NCI-H128 (cell line): ENCODE results near the gene SLC10A4.

ENCODE experiments used
- DNase-seq: peaks from one replicate; lab custom pipeline; 2025; ENCODE audit not compliant: unreplicated experiment; lab: John Stamatoyannopoulos, UW

Gene SLC10A4

DNA sequence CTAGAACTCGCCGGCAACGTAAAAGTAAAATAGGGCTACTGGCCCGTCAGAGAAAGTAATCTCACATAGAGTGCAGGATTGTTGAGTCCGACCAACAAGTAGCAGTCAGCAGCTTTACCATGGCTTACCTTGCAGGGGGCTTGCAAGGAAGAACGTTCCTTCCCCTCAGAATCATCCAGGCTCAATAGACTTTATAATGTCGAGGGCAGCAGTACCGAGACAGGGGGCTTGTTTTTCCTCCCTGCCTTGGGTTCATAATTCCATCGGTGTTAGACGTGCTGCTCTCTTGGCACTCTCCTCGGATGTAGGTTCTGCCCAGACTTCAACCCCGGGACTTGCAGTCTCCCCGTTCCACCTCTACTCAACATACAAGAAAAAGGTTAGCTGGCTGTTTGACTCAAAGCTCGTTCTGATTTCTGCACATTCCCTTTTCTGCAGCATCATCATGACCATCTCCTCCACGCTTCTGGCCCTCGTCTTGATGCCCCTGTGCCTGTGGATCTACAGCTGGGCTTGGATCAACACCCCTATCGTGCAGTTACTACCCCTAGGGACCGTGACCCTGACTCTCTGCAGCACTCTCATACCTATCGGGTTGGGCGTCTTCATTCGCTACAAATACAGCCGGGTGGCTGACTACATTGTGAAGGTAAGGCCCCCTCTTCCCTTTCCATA is 1.5 kb downstream of the SLC10A4 start:
- DNase-seq, result no peak

DNA sequence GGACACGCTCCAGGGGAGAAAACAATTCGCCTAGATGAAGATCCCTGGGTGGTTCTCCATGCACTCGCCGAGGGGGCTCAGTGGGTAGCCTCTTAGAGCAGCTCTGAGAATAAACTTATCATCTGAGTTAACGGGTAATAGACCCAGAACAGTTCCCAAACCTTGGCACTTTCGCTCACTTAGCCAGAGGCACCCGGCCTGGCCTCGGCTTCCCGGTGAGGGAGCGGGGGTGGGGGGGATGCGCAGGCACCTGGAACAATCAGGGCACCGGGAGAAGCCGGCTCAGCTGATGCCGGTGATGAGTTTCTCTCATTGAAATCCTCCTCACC is 6.5 kb downstream of the SLC10A4 start:
- DNase-seq, result no peak

DNA sequence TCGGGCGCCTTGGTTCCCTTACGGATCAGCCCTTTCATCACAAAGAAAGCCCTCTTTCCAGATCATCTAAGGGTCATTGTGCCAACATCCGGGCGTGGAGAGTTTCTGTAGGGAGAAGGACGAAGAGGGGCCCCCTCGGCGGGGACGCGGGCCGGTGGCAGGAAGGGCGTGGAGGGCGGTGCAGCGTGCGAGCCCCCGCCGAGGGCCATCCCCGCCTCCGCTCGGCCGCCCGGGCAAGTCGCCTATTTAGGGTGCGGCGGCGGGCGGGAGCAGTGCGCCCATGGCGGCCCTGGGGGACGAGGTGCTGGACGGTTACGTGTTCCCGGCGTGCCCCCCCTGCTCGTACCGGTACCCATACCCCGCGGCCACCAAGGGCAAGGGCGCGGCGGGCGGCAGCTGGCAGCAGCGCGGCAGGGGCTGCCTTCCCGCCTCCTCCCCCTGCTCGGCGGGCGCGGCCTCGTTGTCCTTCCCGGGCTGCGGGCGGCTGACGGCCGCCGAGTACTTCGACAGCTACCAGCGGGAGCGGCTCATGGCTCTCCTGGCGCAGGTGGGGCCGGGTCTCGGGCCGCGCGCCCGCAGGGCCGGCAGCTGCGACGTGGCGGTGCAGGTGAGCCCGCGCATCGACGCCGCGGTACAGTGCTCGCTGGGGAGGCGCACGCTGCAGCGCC is 7.0 kb downstream of the SLC10A4 start, which contains the start of gene ZAR1:
Gene ZAR1 (plus strand): TSS at position 241 of the 668 bp plus-strand sequence. CDS start 40 bp downstream, at position 281.
- no peak for DNase-seq

DNA sequence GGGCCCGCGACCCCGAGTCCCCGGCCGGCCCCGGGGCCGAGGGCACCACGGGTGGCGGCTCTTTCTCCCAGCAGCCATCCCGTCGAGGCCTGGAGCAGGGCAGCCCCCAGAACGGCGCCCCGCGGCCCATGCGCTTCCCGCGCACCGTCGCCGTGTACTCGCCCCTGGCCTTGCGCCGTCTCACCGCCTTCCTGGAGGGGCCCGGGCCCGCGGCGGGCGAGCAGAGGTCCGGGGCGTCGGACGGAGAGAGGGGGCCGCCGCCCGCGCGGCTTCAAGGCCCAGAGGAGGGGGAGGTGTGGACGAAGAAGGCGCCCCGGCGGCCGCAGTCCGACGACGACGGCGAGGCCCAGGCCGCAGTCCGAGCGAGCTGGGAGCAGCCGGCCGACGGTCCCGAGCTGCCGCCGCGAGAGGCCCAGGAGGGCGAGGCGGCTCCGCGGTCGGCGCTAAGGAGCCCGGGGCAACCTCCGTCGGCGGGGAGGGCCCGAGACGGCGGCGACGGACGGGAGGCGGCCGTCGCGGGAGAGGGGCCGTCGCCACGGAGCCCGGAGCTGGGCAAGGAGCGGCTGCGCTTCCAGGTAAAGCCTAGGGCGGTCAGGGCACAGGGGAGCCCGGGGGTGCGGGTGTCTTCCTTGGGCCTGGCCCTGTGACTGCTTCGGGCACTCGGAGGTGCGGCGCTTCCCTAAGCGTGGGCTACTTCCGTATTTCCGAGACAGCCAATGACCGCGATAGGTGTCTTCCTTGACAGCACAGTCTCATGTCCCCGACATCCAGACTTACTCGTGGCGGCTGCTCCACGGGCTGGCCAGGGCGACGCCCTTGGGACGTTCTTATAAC is 7.8 kb downstream of the SLC10A4 start:
- DNase-seq, result no peak

DNA sequence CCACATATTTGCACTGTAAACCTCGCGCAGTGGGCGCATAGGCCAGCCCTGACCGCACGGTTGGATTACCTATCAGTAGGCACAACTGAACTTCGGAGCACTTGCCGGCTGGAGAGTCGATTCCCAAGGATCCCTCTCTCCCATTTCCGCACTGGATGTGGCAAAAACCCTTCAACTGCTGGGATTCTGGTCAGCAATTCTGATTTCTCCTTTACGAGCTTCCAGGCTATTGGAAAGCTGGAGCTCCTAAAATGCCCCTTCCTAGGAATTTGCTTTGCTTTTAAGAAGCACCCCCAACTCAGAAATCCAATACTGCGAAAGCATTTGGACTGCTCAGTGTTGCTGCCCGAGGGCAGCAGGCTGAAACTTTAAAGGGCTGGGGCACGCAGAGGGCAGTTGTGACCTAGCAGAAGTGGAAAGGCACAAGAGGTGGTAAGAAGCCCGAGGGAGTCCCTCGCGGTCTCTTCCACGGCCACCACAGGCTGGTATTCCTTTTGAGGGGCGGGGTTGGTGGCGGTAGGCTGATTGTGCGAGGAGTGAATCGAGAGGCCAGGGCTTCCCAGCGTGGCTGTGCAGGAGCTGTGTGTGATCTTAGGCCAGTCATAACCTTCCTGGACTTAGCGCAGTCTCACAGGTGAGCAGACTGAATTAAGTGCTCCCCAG is 8.5 kb downstream of the SLC10A4 start:
- DNase-seq, result no peak

DNA sequence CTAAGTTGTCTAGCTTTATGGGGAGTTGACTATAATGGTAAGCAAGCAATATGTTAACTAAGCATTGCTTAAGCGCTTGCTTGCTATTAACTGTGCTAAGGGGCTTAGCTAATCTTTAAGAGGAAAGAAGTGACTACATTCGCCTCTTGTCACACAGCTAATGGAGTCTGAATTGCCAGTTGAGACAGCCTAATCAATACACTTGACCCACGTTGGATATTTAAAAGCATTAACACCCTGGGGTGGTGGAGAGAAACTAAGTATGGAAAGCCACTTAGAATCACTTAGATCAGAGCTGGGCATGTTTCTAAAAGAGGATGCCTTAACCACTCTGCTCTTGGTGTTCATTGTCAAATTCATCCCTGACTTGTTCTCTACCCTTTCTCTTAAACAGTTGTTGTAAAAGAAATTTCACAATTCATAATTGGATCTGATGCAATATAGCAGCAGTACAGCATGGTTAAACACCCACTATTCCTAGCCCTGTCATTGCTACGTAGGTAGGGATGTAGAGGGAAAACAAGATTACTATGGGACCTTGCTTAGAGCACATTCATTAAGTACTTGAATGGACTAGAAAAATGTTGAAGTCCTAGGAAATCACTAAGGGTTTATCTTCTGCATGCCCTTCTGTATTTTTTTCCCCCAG is 10.4 kb downstream of the SLC10A4 start:
- DNase-seq, result peak; percentile 63

DNA sequence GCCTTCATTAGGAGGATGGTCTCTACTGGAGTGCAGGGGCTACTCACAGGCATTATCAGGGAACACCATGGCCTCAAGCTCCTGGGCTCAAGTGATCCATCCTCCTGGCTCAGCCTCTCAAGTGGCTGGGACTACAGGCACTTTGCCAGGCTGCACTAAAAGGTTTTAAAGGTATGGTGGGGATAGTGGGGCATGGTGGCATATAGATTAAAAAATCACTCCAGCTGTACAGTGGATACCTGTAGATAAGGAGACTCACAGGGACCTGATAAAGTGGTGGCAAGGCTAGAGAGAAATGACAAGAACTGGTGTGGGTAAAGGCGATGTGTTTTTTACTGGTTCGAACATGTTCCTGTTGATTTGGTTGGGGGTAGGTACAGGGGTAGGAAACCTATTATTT is 12.8 kb downstream of the SLC10A4 start:
- DNase-seq, result no peak

DNA sequence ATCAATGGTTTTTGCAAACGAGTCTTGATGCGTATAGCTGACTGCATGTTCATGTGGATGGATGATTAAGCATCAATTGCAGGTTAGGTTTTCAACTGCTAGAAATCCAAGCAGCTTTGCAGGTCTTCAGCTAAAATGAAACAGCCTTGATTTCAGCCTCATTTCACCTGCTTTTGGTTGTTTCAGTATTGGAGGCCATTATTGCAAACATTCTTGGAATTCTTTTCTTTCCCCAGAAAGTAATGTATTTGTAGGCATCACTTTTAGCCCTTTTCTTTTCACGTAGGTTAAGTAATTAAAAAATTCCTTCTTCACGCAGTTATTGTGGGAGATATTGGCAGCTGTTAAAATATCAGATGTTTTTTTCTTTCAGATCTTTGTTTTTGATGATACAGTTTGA is 15.8 kb downstream of the SLC10A4 start:
- no peak for DNase-seq

DNA sequence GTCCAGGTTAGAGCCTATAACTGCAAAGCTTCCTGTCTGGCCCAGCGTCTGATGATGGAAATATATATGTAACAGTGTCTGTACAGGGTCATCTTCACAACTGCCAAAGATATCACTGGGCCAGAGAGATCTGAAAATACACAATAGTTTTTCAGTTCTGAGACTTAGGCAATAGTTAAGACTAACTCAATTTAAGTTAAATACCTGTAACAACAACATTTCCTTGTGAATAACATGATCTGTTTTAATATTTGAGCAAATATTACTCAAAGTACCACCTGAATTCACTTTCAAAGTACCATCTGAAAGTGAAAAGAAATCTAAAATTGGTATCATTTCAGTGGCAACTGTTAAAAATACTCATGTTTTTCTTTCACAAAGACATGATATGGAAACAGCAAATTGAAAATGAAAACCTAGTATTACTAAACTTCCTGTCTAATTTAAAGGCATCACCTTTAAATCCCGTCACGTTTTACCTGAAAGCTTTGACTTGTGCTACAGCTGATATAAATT is 16.5 kb downstream of the SLC10A4 start:
- DNase-seq, result no peak

DNA sequence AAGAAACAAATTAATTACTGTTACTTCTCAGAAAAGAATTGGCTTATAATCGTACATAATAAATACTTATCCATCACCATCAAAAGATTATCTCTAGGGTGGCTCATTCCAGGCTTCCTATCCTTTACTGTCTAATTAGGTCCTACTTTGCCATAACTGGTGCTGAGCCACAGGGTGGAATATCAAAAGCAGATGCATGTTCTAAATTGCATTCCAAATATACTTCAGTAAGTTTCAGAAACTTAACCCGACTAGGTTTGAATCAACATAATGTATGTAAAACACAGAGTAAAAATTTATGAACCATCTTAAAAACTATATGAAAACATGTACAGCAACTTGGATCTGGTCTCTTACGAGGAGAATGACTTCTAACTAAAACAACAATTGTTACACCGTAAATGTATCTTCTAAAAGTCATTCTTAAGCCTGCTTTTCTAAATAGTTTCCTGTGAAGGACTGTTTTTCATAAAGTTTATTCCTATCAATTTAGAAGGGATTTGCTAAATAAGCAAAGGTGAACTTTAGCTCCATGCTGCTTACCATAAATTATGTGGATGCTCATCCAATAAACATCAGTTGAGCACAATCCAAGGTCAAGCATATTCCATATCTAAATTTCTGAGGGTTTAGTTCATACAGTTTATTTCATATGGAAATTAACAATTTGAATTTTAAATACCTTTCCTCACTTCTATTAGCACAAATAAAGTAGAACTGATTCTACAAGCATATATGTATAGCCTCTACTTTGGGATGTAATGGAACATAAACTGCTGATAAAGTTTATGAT is 20.3 kb downstream of the SLC10A4 start:
- no peak for DNase-seq

DNA sequence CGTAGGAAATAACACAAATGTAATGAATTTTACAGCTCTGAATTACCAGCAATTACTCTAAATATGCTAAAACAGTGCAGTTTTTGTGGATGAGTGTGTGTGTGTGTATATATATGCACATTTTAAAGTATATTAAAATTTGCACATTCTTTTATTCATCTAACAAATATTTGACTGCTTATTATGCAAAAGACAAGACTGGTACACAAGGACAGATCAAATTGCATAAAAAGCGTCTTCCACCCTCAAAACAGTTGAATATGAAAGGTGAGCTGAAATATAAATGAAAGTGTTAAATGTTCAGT is 20.8 kb downstream of the SLC10A4 start:
- DNase-seq, result no peak

DNA sequence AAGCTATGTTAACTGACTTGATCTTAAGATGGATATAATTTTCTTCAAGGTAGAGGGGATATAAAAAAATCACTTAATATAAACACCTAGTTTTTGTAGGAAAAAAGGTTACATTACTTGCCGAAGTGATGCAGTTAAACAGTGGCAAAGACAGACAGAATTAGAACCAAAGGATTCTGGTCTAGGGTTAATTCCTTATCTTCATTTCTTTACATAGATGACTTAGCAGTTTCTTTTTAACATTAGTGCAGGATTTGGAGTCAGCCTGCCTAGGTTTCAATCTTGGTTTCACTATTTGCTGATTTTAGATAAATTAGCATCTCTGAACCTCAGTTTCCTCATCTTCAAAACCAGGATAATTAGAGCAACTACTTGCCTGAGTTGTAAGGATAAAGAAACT is 21.2 kb downstream of the SLC10A4 start:
- DNase-seq, result no peak

DNA sequence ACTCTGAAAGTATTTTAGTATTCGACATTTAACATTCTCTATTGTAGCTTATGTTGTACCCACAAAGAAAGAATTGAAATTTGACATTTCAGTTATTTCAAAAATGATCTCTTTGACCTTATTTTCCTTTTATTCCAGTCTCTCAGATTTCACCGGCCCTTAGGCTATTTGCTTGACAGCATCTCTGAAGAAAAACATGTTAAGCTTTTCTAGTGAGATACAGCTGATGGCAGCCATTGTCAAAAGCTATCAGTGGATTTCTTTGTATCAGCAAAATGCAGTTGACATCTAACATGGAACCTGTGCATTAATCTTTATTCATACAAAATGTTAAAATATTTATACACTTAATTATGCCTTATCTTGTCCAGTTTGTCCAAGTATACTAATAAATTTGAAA is 23.6 kb downstream of the SLC10A4 start:
- DNase-seq, result no peak

DNA sequence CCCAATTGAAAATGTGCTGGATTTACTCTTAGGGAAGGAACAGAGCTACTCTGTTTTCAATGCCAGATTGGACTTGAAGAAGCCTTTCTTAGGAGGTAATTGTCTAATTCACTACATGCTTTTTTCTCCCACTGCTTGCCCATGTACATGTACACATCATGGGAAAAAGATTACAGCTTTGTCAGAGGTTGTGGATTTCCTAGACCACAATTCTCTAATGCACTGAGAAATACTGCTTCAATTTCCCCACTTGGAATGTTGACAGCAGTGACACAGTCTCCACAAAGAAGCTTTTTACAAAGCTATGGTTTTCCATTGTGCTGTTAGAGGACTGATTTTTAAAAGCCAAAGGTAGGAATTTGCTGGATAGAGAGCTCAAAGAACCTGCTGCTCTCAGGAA is 26.4 kb downstream of the SLC10A4 start:
- DNase-seq, result no peak

DNA sequence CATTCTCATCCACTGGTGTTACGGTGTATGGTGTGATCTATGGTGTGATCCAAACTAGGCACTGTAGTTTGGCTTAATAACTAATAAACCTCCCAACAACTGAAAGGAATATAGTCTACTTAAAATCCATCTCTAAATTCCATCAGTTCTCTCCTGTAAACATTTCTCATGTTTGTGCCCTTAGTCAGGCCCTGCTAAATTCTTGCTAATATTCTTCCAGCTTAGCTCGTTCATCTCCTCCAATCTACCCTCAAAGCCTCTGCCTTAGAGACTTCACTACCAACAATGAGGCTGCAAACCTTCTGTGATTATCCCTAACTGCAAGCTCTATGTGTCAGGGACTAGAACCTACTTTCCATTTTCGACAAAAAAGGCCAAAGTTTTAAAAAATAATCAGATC is 35.0 kb downstream of the SLC10A4 start:
- DNase-seq, result no peak

DNA sequence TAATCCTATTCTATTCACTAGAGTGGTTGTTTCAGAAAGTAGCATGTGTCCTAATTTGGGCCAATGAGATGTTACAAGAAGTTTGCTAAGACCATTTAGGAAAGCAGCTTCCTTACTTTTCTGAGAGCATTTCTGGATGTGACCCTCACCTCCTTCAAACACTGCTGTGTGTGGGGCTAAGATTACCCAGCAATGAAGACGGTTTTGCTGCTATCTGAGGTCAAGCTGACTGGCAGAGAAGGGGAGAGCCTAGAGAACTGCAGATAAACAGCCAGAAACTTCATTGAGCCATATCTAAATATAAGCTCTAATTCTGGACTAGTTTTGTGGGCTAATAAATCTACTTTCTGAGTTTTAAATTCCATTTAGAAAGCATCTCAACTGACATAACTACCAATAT is 43.3 kb downstream of the SLC10A4 start:
- no peak for DNase-seq

DNA sequence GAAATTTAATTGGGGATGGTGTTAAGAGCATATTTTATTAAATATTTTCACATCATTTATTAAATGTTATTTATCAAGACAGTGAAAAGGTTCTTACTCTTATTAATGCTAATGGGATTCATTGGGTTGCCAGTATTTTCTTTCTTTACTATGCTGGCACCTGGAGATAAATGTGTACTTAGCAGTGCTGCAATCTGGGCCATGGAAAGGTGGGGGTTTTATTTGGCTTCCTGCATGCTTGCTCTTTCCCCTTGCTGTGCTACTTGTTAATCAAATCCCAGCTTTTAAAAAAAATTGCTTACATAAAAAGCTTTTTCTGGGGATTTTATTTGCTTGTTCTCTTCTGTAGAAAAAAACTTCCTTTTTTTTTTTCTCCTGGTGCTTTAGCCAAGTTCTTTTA is 55.2 kb downstream of the SLC10A4 start:
- no peak for DNase-seq
